K562 (cell line): ENCODE data around the gene COL26A1. TPM values are rescaled to one million over a fixed set of nuclear protein-coding genes. Genes with fewer than 3 reads are reported as not detected.

Source experiments
- ATAC-seq: fragments of 200-7000 bp; cut with Tn5 transposase; 3 replicates; pipeline ENCODE4 v1.9.1; 2020; ENCODE audit warnings: moderate library complexity
- BruUV-seq: library from RNA; stranded (reverse); fragments of 400-500 nt; replicated peaks from 2 replicates; lab custom pipeline; 2021; lab: Mats Ljungman, UMichigan
- CTCF ChIA-PET: fragments of 300-600 bp; formaldehyde crosslinking; extraction: SDS; loops from one replicate; lab custom pipeline; 2021; ENCODE audit warnings: low intra/inter-chr PET ratio; lab: Yijun Ruan, JAX
- POLR2A ChIA-PET: fragments of 300-600, 350-650 bp; sonication (Branson Sonifier 250); formaldehyde crosslinking; extraction: SDS; loops from one replicate; lab custom pipeline; 2021; ENCODE audit warnings: antibody characterized with exemption, inconsistent platforms; lab: Yijun Ruan, JAX
- DNase-seq, 4 experiments: peaks; one replicate each; pipeline versions ENCODE4 v3.0.0 to v3.0.0-alpha.2; 2011 to 2018; ENCODE audit warnings: low spot score in 3 of 4, mixed read lengths in 3 of 4; ENCODE audit errors: extremely low read depth in 1 of 4
- FAIRE-seq: peaks from 2 replicates; lab custom pipeline; 2011; peaks lifted over from hg19 to GRCh38; lab: Jason Lieb, UNC
- H2AFZ ChIP-seq: 2 replicates; pipeline ENCODE4 v1.6.0; 2011; ENCODE audit warnings: low read depth, low read length, control low read depth, inconsistent platforms
- H3K27ac ChIP-seq: fragments of 200-600 bp; 3 replicates; pipeline ENCODE4 v1.8.0; 2011; ENCODE audit warnings: low read depth, mild to moderate bottlenecking, control low read depth, inconsistent platforms, low read length, moderate library complexity, mixed read lengths; ENCODE audit errors: extremely low read depth
- H3K27me3 ChIP-seq, 2 experiments: fragments of 300-600 bp in 1 of 2; 2 replicates in 1 of 2; 3 replicates in 1 of 2; pipeline versions ENCODE4 v1.6.0 to v1.8.0; 2011; ENCODE audit warnings: inconsistent platforms in 2 of 2, low read length in 2 of 2, mild to moderate bottlenecking in 1 of 2, mixed read lengths in 1 of 2, moderate library complexity in 1 of 2; ENCODE audit not compliant: control insufficient read depth in 2 of 2, insufficient read depth in 2 of 2
- H3K36me3 ChIP-seq: fragments of 300-600 bp; 3 replicates; pipeline ENCODE4 v1.8.0; 2011; ENCODE audit warnings: mild to moderate bottlenecking, low read length, inconsistent platforms; ENCODE audit not compliant: control insufficient read depth, insufficient read depth
- H3K4me1 ChIP-seq, 2 experiments: fragments of 200-600 bp in 1 of 2; replicated peaks in 1 of 2; 2 replicates in 1 of 2; 3 replicates in 1 of 2; pipeline versions ENCODE4 v1.5.1 to v1.8.0; 2011; ENCODE audit warnings: inconsistent platforms in 2 of 2, low read length in 2 of 2, mild to moderate bottlenecking in 1 of 2, mixed read lengths in 1 of 2, moderate library complexity in 1 of 2; ENCODE audit not compliant: control insufficient read depth in 2 of 2, insufficient read depth in 2 of 2
- H3K4me2 ChIP-seq: 2 replicates; pipeline ENCODE4 v1.6.1; 2011; ENCODE audit warnings: low read length, control low read depth, inconsistent platforms, mixed read lengths; ENCODE audit not compliant: insufficient read depth
- H3K4me3 ChIP-seq: fragments of 200-600 bp; sonication (generic), shearing (Covaris generic); 2 replicates; pipeline ENCODE4 v1.5.1; 2016; ENCODE audit warnings: control low read depth, inconsistent platforms
- H3K79me2 ChIP-seq: fragments of 200-600 bp; 3 replicates; pipeline ENCODE4 v1.8.0; 2011; ENCODE audit warnings: low read length, inconsistent platforms; ENCODE audit not compliant: control insufficient read depth, insufficient read depth
- H3K9ac ChIP-seq, 2 experiments: 2 replicates each; pipeline versions ENCODE4 v1.6.0 to v1.6.1; 2011; ENCODE audit warnings: low read depth in 2 of 2, low read length in 2 of 2, control low read depth in 1 of 2, inconsistent platforms in 1 of 2, mild to moderate bottlenecking in 1 of 2, mixed read lengths in 1 of 2; ENCODE audit not compliant: insufficient read depth in 1 of 2
- H3K9me1 ChIP-seq: one replicate; pipeline ENCODE4 v1.6.0; 2011; ENCODE audit warnings: inconsistent platforms, mild to moderate bottlenecking, low read length, moderate library complexity; ENCODE audit not compliant: control insufficient read depth, insufficient read depth
- H3K9me3 ChIP-seq: replicated peaks from 2 replicates; pipeline ENCODE4 v1.5.1; 2011; ENCODE audit warnings: low read depth, low read length, inconsistent platforms; ENCODE audit not compliant: control insufficient read depth, insufficient read depth
- H4K20me1 ChIP-seq: replicated peaks from 2 replicates; pipeline ENCODE4 v1.6.1; 2011; ENCODE audit warnings: low read length, inconsistent platforms, mixed read lengths; ENCODE audit not compliant: control insufficient read depth, insufficient read depth
- KLF16 ChIP-seq: IDR thresholded peaks from 2 replicates; pipeline ENCODE4 v1.6.1; 2016; ENCODE audit warnings: antibody characterized with exemption
- ZFP36 ChIP-seq: fragments of 150-350 bp; IDR thresholded peaks from 2 replicates; pipeline ENCODE4 v1.6.1; 2018; ENCODE audit warnings: low read length, low read depth; ENCODE audit not compliant: partially characterized antibody
- WGBS: fragments of 100-300 bp; shearing (Covaris generic); methylation state at CpG from one replicate; pipeline ENCODE4 v1.1.6; 2016; ENCODE audit warnings: low coverage, mixed read lengths; ENCODE audit not compliant: insufficient coverage; ENCODE audit errors: missing lambda C conversion rate; 5-methylcytosine and 5-hydroxymethylcytosine counted together
- in situ Hi-C: fragments of 300-500 bp; cut with MboI; formaldehyde crosslinking; loops from 4 replicates; pipeline ENCODE4 v1.15.0; 2018; ENCODE audit warnings: inconsistent platforms, mixed read lengths
- intact Hi-C: fragments of 100-400 bp; cut with micrococcal nuclease; formaldehyde crosslinking; loops from 2 replicates; pipeline ENCODE4 v1.14.2; 2022
- polyA plus RNA-seq, 8 experiments: library from polyadenylated mRNA; depleted of rRNA in 4 of 8; stranded (reverse) in 5 of 8; unstranded in 3 of 8; fragments of >200 nt; fragmentation: Nextera tagmentation in 2 of 8; fragmentation: Illumina TruSeq in 1 of 8; extraction: Ambion mirVana in 2 of 8; extraction: Trizol in 1 of 8; gene quantifications; 2 replicates each; pipeline versions ENCODE4 v1.2.1 to v1.2.3, GENCODE V29; 2011 to 2014; ENCODE audit warnings: inconsistent platforms in 1 of 8, missing spikeins in 1 of 8
- total RNA-seq, 7 experiments: library from RNA; depleted of rRNA in 6 of 7; stranded (reverse); fragments of >200 nt in 6 of 7; fragmentation: Illumina TruSeq in 2 of 7; extraction: Trizol in 2 of 7; gene quantifications; 2 replicates each; pipeline versions ENCODE4 v1.2.1 to v1.2.3, GENCODE V29; 2011 to 2021; ENCODE audit warnings: low replicate concordance in 1 of 7
- TF ChIP-seq, protein P1 (sequence below): fragments of 200-800 bp; sonication (Bioruptor generic); IDR thresholded peaks from 2 replicates; pipeline ENCODE4 v1.6.1; 2017; ENCODE audit warnings: missing genetic modification characterization, missing compliant biosample characterization
- TF ChIP-seq, protein P2 (sequence below): sonication (generic); formaldehyde crosslinking; IDR thresholded peaks from 2 replicates; pipeline ENCODE4 v1.8.0; 2022; ENCODE audit warnings: mild to moderate bottlenecking, low read depth, missing genetic modification reagents

Gene COL26A1
- total and polyA plus RNA-seq, 9 of the 15 experiments (the other 6 are each of a cell fraction or from before 2014, with no cell fraction given), result 0.04 to 0.39 (median 0.07) TPM; not detected in 5

GRCh38 chr7:101554584-101555268 is 192.1 kb downstream of the COL26A1 start (continued):
- TF ChIP-seq, protein P1, sequence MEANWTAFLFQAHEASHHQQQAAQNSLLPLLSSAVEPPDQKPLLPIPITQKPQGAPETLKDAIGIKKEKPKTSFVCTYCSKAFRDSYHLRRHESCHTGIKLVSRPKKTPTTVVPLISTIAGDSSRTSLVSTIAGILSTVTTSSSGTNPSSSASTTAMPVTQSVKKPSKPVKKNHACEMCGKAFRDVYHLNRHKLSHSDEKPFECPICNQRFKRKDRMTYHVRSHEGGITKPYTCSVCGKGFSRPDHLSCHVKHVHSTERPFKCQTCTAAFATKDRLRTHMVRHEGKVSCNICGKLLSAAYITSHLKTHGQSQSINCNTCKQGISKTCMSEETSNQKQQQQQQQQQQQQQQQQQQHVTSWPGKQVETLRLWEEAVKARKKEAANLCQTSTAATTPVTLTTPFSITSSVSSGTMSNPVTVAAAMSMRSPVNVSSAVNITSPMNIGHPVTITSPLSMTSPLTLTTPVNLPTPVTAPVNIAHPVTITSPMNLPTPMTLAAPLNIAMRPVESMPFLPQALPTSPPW (CRISPR knock-in tag), result no peak
- TF ChIP-seq, all 486 proteins: peak for 0

DNA sequence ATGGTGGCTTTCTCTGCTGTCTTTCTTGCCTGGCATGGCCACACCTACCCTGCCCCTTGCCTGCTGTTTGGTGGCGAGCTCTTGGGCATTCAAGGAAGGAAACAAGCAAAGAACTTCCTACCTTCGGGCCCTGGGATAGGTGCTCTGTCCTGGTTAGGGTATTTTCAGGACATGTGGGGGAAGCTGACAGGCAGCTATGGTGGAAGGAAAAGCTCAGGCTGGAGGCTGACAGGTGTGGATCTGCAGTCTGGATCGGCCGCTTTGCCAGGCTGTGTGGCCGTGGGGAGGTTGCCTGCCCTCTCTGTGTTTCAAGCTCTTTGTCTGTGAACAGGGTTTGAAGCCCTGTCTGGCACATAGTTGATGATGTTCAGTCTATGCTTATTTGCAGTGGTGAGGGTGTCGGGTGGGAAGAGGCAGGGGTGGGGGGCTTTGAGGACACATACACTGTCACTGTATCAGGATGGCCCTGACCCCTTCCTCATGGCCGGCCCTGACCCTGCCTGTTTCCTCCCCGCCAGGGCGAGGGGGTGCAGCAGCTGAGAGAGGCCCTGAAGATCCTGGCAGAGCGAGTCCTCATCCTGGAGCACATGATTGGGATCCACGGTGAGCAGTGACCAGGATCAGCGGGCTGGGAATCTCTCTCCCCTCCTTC is 192.7 kb downstream of the COL26A1 start:
- ChIA-PET CTCF (no interaction called here), POLR2A (interaction anchor here (0.5 kb wide), 1 partner anchor 36 kb away, joined by 6 read pairs; no protein-coding TSS in a partner anchor)
- in situ Hi-C loops, result no loop called here
- ATAC-seq (no peak), DNase-seq (peak in 1 of 4 experiments; percentile 4), FAIRE-seq (no peak)
- intact Hi-C loops, result no loop called here
- Histone ChIP-seq H4K20me1 (no peaks in the 10 kb centered on the region; the same call in 1 of the 2 replicates), H3K4me2 (no peak overlapping the region), H3K79me2 (no peaks in the 10 kb centered on the region), H3K27ac (no peak overlapping the region), H3K27me3 (peaks cover 7 to 38% of the 10 kb centered on the region in 2 experiments; a peak in 3 of 5 replicates), H3K9me1 (no peaks in the 10 kb centered on the region), H3K4me1 (peaks cover 3 to 16% of the 10 kb centered on the region in 2 experiments; a peak in 4 of 5 replicates), H3K9ac (peak overlapping the region in 1 of 2 experiments; percentile 20; a peak in 1 of 4 replicates), H2AFZ (no peak overlapping the region), H3K9me3 (no peaks in the 10 kb centered on the region), H3K4me3 (no peak overlapping the region), H3K36me3 (no peaks in the 10 kb centered on the region)
- under 1% methylated on average over 12 of the region's 12 CpGs for WGBS
- TF ChIP-seq ZFP36 (peak; percentile 57), KLF16 (no peak)
- TF ChIP-seq, protein P2, sequence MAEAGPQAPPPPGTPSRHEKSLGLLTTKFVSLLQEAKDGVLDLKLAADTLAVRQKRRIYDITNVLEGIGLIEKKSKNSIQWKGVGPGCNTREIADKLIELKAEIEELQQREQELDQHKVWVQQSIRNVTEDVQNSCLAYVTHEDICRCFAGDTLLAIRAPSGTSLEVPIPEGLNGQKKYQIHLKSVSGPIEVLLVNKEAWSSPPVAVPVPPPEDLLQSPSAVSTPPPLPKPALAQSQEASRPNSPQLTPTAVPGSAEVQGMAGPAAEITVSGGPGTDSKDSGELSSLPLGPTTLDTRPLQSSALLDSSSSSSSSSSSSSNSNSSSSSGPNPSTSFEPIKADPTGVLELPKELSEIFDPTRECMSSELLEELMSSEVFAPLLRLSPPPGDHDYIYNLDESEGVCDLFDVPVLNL (CRISPR knock-in tag), result no peak
- BruUV-seq, result no TSS peak
